ENCODE measurements around the gene SKIL. TPM values are rescaled to one million over a fixed set of nuclear protein-coding genes. Genes with fewer than 3 reads are reported as not detected.

The SKIL gene
- total and polyA plus RNA-seq, 11 donors, result 6.6 to 33.6 (median 24.0) TPM

GRCh38 chr3:170383567-170383966 is 26.1 kb downstream of the SKIL start:
- whole genome bisulfite sequencing, 4 donors, result 85 to 94% (median 90%) methylated on average over 1 of the region's 1 CpG
- peaks cover 0 to 7% (median 0%) of the 10 kb centered on the region in 12 donors for H3K9me3 ChIP-seq
- H3K4me3 ChIP-seq, result no peak overlapping the region
- no peaks in the 10 kb centered on the region for H3K27me3 ChIP-seq
- no peak overlapping the region for H3K27ac ChIP-seq
- DNase-seq, result no peak
- no peak for ATAC-seq
- intact Hi-C loops (cut with DNase I), result no loop called here
- no peak for TF ChIP-seq POLR2A (IDR thresholded peaks at IDR 0.05)
- peaks cover 0 to 6% (median 0%) of the 10 kb centered on the region in 12 donors for H3K4me1 ChIP-seq
- peaks cover 3 to 94% (median 81%) of the 10 kb centered on the region in 9 donors for H3K36me3 ChIP-seq

DNA sequence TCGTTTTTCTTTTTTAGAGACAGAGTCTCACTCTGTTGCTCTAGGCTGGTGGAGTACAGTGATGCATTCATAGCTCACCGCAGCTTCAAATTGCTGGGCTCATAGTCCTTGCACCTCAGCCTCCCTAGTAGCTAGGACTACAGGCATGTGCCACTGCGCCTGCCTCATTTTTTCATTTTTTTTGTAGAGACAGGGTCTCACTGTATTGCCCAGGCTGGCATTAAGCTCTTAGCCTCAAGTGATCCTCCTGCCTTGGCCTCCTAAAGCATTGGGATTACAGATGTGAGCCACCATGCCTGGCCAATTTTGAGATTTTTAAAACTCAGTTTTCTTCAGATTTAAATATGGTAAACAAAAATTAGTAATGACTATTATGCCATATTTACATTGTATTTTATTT is 29.0 kb downstream of the SKIL start:
- no peak overlapping the region for H3K27ac ChIP-seq
- TF ChIP-seq POLR2A (IDR thresholded peaks at IDR 0.05) (no peak), CTCF (IDR thresholded peaks at IDR 0.05) (no peak)

GRCh38 chr3:170387950-170388349 is 30.4 kb downstream of the SKIL start:
- no peak overlapping the region for H3K27ac ChIP-seq
- H3K4me1 ChIP-seq, result peaks cover 0 to 12% (median 0%) of the 10 kb centered on the region in 12 donors
- intact Hi-C loops (cut with DNase I), result no loop called here
- no peaks in the 10 kb centered on the region for H3K27me3 ChIP-seq
- H3K9me3 ChIP-seq, result peaks cover 0 to 7% (median 0%) of the 10 kb centered on the region in 12 donors
- no peak for ATAC-seq
- peak in 1 of 12 donors; percentile 14 for TF ChIP-seq CTCF (IDR thresholded peaks at IDR 0.05)
- TF ChIP-seq POLR2A (IDR thresholded peaks at IDR 0.05), result no peak
- H3K4me3 ChIP-seq, result no peak overlapping the region
- peaks cover 3 to 96% (median 92%) of the 10 kb centered on the region in 9 donors for H3K36me3 ChIP-seq
- DNase-seq, result no peak

More for the DNA sequence above, 29.0 kb downstream of the SKIL start:
- intact Hi-C loops (cut with DNase I), result no loop called here
- Histone ChIP-seq H3K27me3 (no peaks in the 10 kb centered on the region), H3K4me1 (peaks cover 0 to 4% (median 0%) of the 10 kb centered on the region in 12 donors), H3K4me3 (no peak overlapping the region), H3K36me3 (peaks cover 3 to 97% (median 94%) of the 10 kb centered on the region in 9 donors), H3K9me3 (peaks cover 0 to 7% (median 0%) of the 10 kb centered on the region in 12 donors)
- 92 to 97% (median 96%) methylated on average over 3 of the region's 3 CpGs for WGBS, 4 donors
- ATAC-seq (no peak), DNase-seq (no peak)

- Histone ChIP-seq H3K27me3 (no peaks in the 10 kb centered on the region), H3K36me3 (peaks cover 3 to 93% (median 76%) of the 10 kb centered on the region in 9 donors), H3K4me3 (no peak overlapping the region), H3K27ac (no peak overlapping the region), H3K9me3 (peaks cover 0 to 7% (median 0%) of the 10 kb centered on the region in 12 donors), H3K4me1 (peaks cover 0 to 11% (median 0%) of the 10 kb centered on the region in 12 donors)
- 88 to 94% (median 91%) methylated on average over 4 of the region's 4 CpGs for WGBS, 4 donors
- TF ChIP-seq CTCF (IDR thresholded peaks at IDR 0.05) (no peak), POLR2A (IDR thresholded peaks at IDR 0.05) (no peak)
- DNase-seq, result no peak
- intact Hi-C loops (cut with DNase I), result no loop called here
- ATAC-seq, result no peak
Observed at GRCh38 chr3:170391108-170391507, 33.6 kb downstream of the SKIL start.

DNA sequence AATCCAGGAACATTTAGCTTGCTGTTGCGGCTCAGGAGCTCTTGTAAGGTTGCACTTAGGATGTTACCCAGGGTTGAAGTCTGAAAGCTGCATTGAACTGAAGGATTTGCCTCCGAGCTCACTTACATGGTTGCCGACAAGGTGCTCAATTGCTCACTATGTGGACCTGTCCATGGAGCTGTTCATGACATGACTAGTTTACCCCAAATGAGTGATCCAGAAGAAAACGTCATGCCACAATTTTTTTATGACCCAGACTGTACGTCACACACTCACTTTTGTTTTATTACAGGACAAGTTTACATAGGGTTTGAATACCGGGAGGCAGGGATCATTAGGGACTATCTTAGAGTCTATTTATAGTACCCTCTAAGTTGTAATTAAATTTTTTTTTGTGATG is 40.2 kb downstream of the SKIL start:
- Histone ChIP-seq H3K27ac (no peak overlapping the region), H3K9me3 (peaks cover 0 to 3% (median 0%) of the 10 kb centered on the region in 12 donors), H3K27me3 (no peaks in the 10 kb centered on the region), H3K36me3 (peaks cover 0 to 57% (median 18%) of the 10 kb centered on the region in 9 donors), H3K4me1 (peaks cover 0 to 3% (median 0%) of the 10 kb centered on the region in 12 donors), H3K4me3 (no peak overlapping the region)
- DNase-seq (no peak), ATAC-seq (no peak)
- 89 to 95% (median 91%) methylated on average over 6 of the region's 6 CpGs for WGBS, 4 donors
- no peak for TF ChIP-seq CTCF (IDR thresholded peaks at IDR 0.05)
- TF ChIP-seq POLR2A (IDR thresholded peaks at IDR 0.05), result no peak
- intact Hi-C loops (cut with DNase I), result no loop called here

Measured in heart left ventricle (tissue), 16 donors.